Right lobe of liver (tissue), 4 donors: ENCODE data around the gene PTPA.

Experiments used
- POLR2A ChIP-seq: fragments of 450-650 bp; IDR thresholded peaks from one replicate; pipeline ENCODE4 v1.6.1; 2017; ENCODE audit warnings: antibody characterized with exemption, mild to moderate bottlenecking
- TF ChIP-seq, protein P1 (sequence below), 4 donors: fragments of 200-600 bp in 3 of 4; fragments of 450-650 bp in 1 of 4; IDR thresholded peaks; one replicate each; pipeline versions ENCODE4 v1.5.1 to v1.8.0; 2016 to 2022; ENCODE audit warnings: antibody characterized with exemption in 4 of 4, mild to moderate bottlenecking in 2 of 4
- donor health status: DM: no; HTN: no; CAD: no.
- donor health status: DM: no; HTN: no; CAD: no.
- donor health status: DM: no; HTN: yes; CAD: no.

DNA sequence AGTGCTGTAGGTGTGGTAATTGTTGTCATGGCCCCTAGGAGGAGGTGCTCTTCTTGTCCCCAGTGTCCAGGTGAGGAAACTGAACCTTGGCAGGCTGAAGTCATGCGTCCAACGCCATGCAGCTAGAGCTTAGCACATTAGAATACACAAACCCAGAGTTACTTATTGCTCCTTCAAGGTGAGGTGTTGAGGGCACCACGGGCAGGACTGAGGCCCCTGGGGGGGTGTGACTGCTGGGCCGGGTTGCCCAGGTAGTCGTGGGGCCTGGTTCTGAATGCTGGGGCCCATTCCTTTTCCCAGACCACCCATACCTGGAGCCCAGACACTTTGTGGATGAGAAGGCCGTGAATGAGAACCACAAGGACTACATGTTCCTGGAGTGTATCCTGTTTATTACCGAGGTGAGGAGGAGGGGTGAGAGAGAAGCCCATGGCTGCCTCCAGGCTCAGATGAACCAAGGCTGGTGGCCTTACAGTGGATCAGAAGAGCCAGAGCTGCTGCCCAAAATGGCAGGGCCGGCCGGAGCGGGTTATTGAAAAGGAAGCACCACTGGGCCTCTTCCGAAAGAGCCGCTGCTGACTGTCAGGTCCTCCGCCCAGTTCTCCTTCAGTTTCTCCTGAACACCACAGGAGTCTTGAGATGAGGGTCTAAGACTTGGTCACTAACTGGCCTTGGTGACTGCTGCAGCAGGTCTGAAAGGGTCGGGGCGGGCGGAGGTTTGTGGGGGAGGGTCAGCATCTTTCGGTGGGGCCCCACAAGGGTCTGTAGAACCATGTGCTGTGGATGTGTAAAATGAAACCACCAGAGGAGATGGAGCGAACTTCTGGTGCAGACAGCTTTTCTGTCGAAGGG, 26.3 kb downstream of the PTPA start:
- TF ChIP-seq, protein P1, sequence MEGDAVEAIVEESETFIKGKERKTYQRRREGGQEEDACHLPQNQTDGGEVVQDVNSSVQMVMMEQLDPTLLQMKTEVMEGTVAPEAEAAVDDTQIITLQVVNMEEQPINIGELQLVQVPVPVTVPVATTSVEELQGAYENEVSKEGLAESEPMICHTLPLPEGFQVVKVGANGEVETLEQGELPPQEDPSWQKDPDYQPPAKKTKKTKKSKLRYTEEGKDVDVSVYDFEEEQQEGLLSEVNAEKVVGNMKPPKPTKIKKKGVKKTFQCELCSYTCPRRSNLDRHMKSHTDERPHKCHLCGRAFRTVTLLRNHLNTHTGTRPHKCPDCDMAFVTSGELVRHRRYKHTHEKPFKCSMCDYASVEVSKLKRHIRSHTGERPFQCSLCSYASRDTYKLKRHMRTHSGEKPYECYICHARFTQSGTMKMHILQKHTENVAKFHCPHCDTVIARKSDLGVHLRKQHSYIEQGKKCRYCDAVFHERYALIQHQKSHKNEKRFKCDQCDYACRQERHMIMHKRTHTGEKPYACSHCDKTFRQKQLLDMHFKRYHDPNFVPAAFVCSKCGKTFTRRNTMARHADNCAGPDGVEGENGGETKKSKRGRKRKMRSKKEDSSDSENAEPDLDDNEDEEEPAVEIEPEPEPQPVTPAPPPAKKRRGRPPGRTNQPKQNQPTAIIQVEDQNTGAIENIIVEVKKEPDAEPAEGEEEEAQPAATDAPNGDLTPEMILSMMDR (IDR thresholded peaks at IDR 0.05), result no peak
- no peak for TF ChIP-seq POLR2A
